ENCODE data around the gene TTBK2. TPM values are rescaled to one million over a fixed set of nuclear protein-coding genes. Genes with fewer than 3 reads are reported as not detected.

Gene TTBK2
- total RNA-seq, 2 donors from 2014 or later = 17.9 to 24.8 TPM

DNA sequence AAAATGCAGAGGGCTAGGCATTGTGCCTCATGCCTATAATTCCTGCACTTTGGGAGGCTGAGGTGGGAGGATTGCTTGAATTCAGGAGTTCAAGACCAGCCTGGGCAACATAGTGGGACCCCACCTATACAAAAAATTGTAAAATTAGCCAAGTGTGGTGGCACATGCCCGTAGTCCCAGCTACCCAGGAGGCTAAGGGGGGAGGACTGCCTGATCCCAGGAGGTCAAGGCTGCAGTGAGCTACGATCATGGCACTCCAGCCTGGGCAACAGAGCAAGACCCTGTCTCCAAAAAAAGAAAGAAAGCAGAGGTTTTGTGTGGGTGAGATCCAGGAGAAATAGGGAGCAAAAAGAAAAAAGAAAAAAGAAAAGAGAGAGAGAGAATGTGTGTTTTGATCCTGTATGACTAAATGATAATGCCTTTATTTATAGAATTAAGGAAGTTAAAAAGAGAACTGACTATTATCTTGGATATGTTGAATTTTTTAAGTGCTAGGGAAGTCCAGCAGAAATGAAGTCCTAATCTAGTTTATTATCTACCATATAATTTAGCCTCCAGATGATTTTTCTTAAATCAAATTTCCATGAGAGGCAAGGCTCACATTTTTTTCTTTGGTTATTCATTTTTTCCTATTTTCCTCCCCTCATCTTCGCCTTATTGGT lies 4.8 kb downstream of the TTBK2 start:
- peaks cover 2% of the 10 kb centered on the region for H3K36me3 Mint-ChIP-seq (ENCODE audit: low read depth)
- H3K36me3 ChIP-seq (ENCODE audit: control insufficient read depth, insufficient read depth, low read length) = no peaks in the 10 kb centered on the region
- no peaks in the 10 kb centered on the region for H3K4me1 ChIP-seq (ENCODE audit: control insufficient read depth, insufficient read depth, low read length)
- H3K9me3 ChIP-seq (ENCODE audit: control insufficient read depth, low read length) = no peaks in the 10 kb centered on the region
- H3K4me3 ChIP-seq (ENCODE audit: low read length) = no peak overlapping the region
- no peak overlapping the region for H3K9ac ChIP-seq (ENCODE audit: extremely low read depth, low read length, poor library complexity, severe bottlenecking)
- H3K4me3 Mint-ChIP-seq = no peak overlapping the region
- no peak overlapping the region for H3K27ac Mint-ChIP-seq
- 90 to 93% methylated on average over 2 of the region's 3 CpGs for WGBS, 2 experiments (ENCODE audit: insufficient coverage in 1 of 2, insufficient read length in 1 of 2)
- H3K4me1 Mint-ChIP-seq = peaks cover 6% of the 10 kb centered on the region
- TF ChIP-seq, protein P1, sequence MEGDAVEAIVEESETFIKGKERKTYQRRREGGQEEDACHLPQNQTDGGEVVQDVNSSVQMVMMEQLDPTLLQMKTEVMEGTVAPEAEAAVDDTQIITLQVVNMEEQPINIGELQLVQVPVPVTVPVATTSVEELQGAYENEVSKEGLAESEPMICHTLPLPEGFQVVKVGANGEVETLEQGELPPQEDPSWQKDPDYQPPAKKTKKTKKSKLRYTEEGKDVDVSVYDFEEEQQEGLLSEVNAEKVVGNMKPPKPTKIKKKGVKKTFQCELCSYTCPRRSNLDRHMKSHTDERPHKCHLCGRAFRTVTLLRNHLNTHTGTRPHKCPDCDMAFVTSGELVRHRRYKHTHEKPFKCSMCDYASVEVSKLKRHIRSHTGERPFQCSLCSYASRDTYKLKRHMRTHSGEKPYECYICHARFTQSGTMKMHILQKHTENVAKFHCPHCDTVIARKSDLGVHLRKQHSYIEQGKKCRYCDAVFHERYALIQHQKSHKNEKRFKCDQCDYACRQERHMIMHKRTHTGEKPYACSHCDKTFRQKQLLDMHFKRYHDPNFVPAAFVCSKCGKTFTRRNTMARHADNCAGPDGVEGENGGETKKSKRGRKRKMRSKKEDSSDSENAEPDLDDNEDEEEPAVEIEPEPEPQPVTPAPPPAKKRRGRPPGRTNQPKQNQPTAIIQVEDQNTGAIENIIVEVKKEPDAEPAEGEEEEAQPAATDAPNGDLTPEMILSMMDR (conservative IDR thresholded peaks at IDR 0.05) = no peak
- H3K27me3 Mint-ChIP-seq (ENCODE audit: insufficient read depth) = no peaks in the 10 kb centered on the region
- no peaks in the 10 kb centered on the region for H3K27me3 ChIP-seq (ENCODE audit: control insufficient read depth, insufficient read depth, low read length, poor library complexity, severe bottlenecking)
- H3K27ac ChIP-seq (ENCODE audit: low read depth, low read length) = no peak overlapping the region
- no peak for DNase-seq
- no peaks in the 10 kb centered on the region for H3K9me3 Mint-ChIP-seq

DNA sequence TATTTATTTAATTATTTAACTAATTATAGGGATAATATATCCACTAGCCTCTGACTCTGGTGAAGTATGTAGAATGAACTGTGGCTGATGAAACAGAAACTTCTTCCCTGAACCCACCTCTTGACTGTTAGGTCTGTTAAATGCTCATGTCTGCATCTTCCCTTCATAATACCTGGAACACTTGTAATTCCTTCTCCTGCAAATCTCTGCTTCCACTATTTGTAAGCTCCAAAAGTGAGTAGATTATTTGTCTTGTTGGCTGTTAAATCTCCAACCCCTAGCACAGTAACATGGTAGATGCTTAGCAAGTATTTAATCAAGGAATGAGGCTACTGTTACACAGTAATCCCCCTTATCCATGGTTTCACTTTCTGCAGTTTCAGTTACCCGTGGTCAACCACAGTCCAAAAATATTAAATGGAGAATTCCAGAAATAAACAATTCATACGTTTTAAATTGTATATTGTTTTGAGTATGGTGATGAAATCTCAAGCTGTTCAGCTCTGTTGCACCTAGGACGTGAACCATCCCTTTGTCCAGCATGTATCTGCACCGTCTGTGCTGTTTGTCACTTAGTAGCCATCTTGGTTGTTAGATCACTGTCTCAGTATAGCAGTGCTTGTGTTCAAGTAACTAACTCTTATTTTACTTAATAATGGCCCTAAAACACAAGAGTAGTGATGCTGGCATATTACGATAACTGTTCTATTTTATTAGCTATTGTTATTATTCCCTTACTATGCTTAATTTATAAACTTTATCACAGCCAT lies 5.7 kb downstream of the TTBK2 start:
- no peaks in the 10 kb centered on the region for H3K27me3 Mint-ChIP-seq (ENCODE audit: insufficient read depth)
- peaks cover 2% of the 10 kb centered on the region for H3K36me3 Mint-ChIP-seq (ENCODE audit: low read depth)
- no peak overlapping the region for H3K4me3 ChIP-seq (ENCODE audit: low read length)
- no peaks in the 10 kb centered on the region for H3K4me1 ChIP-seq (ENCODE audit: control insufficient read depth, insufficient read depth, low read length)
- 88% methylated on average over 4 of the region's 5 CpGs; no CpG with 5 or more reads in 1 of the 2 experiments for WGBS, 2 experiments (ENCODE audit: insufficient coverage in 1 of 2, insufficient read length in 1 of 2)
- H3K4me1 Mint-ChIP-seq = peaks cover 6% of the 10 kb centered on the region
- H3K4me3 Mint-ChIP-seq = no peak overlapping the region
- no peaks in the 10 kb centered on the region for H3K27me3 ChIP-seq (ENCODE audit: control insufficient read depth, insufficient read depth, low read length, poor library complexity, severe bottlenecking)
- H3K9ac ChIP-seq (ENCODE audit: extremely low read depth, low read length, poor library complexity, severe bottlenecking) = no peak overlapping the region
- H3K36me3 ChIP-seq (ENCODE audit: control insufficient read depth, insufficient read depth, low read length) = no peaks in the 10 kb centered on the region
- H3K9me3 ChIP-seq (ENCODE audit: control insufficient read depth, low read length) = no peaks in the 10 kb centered on the region
- H3K9me3 Mint-ChIP-seq = no peaks in the 10 kb centered on the region
- H3K27ac Mint-ChIP-seq = no peak overlapping the region
- DNase-seq = no peak
- TF ChIP-seq, protein P1 (conservative IDR thresholded peaks at IDR 0.05) = no peak
- no peak overlapping the region for H3K27ac ChIP-seq (ENCODE audit: low read depth, low read length)

DNA sequence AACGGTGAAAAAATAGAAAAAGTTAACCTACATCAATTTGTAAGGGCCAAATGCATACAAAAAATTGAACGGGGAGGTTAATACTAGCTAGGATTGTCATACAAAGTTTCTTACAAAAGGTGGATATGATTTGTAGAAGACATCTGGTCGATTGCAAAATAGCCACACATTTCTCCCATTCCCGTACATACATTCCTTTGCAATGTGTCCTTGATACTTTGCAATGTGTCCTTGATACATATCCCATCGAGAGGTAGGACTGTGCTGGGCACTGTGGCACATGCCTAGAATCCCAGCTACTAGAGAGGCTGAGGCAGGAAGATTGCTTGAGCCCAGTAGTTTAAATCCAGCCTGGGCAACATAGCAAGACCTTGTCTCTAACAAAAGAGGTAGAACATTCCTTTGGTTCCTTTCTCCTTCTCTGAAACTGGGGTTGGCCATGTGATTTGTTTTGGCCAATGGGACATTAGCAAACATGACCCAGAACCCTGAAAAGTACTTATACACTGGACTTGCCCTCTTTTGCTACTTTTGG lies 9.5 kb downstream of the TTBK2 start:
- WGBS, 2 experiments (ENCODE audit: insufficient coverage in 1 of 2, insufficient read length in 1 of 2) = 94 to 100% methylated on average over 3 to 4 of the region's 5 CpGs
- Histone ChIP-seq H3K4me1 (ENCODE audit: control insufficient read depth, insufficient read depth, low read length) (no peaks in the 10 kb centered on the region), H3K27me3 (ENCODE audit: control insufficient read depth, insufficient read depth, low read length, poor library complexity, severe bottlenecking) (no peaks in the 10 kb centered on the region), H3K36me3 (ENCODE audit: control insufficient read depth, insufficient read depth, low read length) (no peaks in the 10 kb centered on the region), H3K9me3 (ENCODE audit: control insufficient read depth, low read length) (no peaks in the 10 kb centered on the region), H3K27ac (ENCODE audit: low read depth, low read length) (no peak overlapping the region), H3K4me3 (ENCODE audit: low read length) (no peak overlapping the region), H3K9ac (ENCODE audit: extremely low read depth, low read length, poor library complexity, severe bottlenecking) (no peak overlapping the region)
- TF ChIP-seq, protein P1 (conservative IDR thresholded peaks at IDR 0.05) = no peak
- H3K27ac Mint-ChIP-seq = no peak overlapping the region
- no peak overlapping the region for H3K4me3 Mint-ChIP-seq
- H3K4me1 Mint-ChIP-seq = no peaks in the 10 kb centered on the region
- H3K27me3 Mint-ChIP-seq (ENCODE audit: insufficient read depth) = no peaks in the 10 kb centered on the region
- no peak for DNase-seq
- no peaks in the 10 kb centered on the region for H3K9me3 Mint-ChIP-seq
- peaks cover 3% of the 10 kb centered on the region for H3K36me3 Mint-ChIP-seq (ENCODE audit: low read depth)
